NCI-H82 treated with DMSO at 0.1 percent for 48 hours (cell line): ENCODE measurements around the gene XKR8.

Experiments used
- DNase-seq: peaks from one replicate; lab custom pipeline; 2025; ENCODE audit not compliant: unreplicated experiment; lab: John Stamatoyannopoulos, UW

Gene XKR8

GRCh38 chr1:27955076-27955475 lies 4.7 kb upstream of the XKR8 start:
- DNase-seq = no peak

DNA sequence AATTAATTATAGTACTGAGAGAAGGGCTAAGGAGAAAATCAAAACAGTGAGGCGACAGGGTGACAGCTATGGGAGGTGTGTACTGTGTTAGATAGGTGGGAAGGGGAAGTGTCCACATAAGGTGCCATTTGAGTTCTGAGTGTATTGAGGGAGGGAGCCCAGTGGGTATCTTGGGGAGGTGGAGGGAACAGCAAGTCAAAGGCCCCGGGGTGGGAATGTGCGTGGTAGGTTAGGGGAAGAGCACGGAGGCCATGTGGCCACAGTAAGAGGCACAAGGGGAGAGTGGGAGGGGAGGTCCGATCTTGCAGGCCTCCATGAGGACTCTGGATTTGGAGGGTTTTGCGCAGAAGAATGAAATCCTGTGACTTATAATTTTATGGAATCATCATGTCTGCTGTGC lies 3.0 kb upstream of the XKR8 start:
- no peak for DNase-seq

- no peak for DNase-seq
Measured at GRCh38 chr1:27957655-27958054, 2.1 kb upstream of the XKR8 start.

- no peak for DNase-seq
Measured at GRCh38 chr1:27958513-27958912, 1.3 kb upstream of the XKR8 start.

DNA sequence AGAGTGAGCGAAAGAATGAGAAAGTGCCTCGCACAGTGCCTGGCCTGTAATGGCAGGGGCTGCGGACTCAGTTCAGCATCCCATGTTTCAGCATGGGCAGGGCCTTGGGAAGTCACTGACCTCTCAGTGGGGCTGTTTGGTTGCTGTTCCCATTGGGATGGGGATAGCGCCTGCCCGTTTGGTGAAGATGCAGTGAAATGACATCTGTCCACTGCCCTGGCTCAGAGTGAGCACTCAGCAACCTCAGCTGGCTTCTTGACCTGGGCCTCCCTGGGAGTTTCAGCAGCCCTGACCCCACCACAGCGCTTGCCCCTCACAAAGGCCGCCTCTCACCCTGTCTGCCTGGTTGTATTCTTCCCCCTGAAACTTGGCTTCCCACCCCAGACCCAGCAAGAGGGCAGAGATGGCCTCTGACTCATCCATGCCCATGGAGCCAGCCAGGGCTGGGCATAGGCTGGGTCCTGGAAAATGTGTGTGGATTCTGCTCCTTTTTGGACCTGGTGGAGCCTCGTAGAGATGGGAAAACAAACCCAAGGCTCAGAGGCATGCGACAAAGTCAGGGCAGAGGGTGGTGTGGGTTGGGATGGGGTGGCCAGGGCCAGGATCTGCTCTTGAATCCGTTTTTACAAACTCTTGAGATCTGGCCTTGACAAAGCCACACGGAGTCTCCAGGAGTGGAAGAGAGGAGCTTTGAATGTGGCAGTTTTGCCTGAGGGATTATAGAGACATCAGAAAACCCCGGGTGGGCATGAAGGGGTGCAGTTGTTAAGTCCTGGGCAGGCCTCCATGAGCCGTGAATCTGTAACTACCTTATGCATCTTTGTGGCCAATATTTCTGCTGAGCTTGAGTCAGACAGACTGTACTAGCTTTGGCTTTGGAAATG lies 1.2 kb downstream of the XKR8 start:
- DNase-seq = no peak

- no peak for DNase-seq
Measured at GRCh38 chr1:27961646-27962221, 2.0 kb downstream of the XKR8 start.

- DNase-seq = no peak
Measured at GRCh38 chr1:27963393-27963792, 3.6 kb downstream of the XKR8 start.

GRCh38 chr1:27966402-27967105 lies 6.8 kb downstream of the XKR8 start:
- no peak for DNase-seq

DNA sequence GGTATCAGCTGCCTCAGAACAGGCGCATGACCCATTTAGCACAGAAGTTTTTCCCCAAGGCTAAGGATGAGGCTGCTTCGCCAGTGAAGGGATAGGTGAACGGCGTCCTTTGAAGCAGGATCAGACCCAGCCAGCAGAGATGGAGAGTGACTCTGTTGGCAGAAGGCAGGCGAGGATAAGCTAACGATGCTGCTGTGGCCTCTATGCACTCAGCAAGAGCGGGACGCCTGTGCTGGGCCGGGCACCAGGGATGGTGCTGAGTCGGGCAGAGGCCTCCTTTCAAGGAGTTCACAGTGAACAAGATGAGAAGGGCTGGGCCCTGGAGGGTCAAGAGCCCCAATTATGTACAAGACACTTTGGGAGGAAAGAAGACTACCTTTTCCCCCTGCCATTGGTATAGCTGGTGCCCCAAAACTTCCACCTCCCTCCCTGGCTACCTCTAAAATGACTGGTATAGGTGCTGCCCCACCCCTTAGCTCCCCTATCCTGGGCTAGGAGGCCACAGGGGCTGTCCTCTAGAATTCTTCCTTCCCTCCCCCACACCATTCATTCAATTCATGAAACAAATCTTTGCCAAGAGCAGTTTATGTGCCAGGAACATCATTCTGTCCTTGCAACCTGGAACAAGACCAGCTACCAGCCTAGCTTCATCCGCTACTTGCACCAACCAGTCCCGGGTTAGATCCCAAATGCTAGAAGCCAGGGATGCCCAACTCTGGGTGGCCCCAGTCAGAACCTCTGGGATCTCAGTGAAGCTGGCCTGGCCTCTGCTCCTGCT lies 7.5 kb downstream of the XKR8 start:
- DNase-seq = no peak

DNA sequence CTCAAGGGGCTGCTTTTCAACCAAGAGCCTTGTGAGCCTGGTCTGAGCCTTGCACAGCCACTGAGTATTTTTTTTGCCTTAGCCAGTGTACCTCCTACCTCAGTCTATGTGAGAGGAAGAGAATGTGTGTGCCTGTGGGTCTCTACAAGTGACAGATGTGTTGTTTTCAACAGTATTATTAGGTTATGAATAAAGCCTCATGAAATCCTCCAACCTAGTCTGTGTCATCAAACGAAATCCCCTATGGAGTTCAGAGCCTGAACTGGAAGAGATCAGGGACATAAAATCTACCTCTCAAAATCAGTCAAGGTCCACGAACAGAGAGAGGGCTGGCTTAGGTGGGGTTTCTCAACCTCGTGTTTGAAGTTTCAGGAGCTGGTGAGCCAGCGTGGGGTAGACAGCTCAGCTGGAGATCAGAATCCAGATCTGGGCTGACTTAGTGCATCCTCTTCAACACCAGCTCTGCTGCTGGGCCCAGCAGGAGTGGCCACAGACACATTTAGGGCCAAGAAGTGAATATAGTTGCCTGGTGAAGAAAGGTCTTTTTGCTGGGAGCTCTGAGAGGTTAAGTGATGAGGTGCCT lies 8.2 kb downstream of the XKR8 start:
- DNase-seq = no peak

GRCh38 chr1:27968692-27969091 lies 8.9 kb downstream of the XKR8 start:
- DNase-seq = no peak

GRCh38 chr1:27970401-27970800 lies 10.6 kb downstream of the XKR8 start:
- no peak for DNase-seq

- DNase-seq = no peak
Measured at GRCh38 chr1:27971674-27972073, 11.9 kb downstream of the XKR8 start.

DNA sequence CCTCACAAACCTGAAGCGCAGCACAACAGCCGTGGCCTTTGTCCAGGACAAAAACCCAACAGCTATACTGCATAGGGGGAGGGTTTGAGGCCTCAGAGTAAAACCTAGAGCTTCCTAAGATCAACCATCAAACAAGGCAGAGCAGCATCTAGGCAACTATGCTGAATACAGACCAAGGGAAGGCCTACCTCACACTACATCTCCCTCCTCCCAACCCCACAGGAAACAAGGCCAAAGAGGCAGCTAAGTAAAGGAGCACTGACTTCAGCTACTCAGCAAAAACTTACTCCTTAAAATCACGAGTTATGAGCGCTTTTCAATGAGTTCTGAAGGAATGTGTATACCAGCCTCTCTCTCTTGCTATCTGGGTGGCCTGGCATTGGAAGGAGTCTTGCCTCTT lies 12.4 kb downstream of the XKR8 start:
- DNase-seq = no peak

- DNase-seq = no peak
Measured at GRCh38 chr1:27973771-27974416, 14.1 kb downstream of the XKR8 start.

DNA sequence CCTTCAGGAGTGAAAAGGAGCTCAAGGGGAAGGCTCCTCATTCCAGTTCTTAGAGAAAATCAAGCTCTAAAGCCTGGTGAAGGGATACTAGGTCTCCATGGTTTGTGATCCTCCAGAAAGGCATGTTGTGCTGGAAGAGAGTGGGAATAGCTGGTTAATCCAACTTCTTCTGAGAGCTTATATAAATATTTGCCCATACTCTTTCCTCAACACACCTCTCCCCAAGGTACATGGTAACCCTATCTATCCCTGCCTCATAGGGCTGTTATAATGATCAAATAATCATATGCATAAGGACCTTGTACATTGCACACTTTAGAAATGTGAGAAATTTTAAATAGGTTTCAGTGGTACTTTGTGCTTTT lies 14.6 kb downstream of the XKR8 start:
- DNase-seq = no peak

GRCh38 chr1:27979151-27979858 lies 19.5 kb downstream of the XKR8 start:
- peak; percentile 54 for DNase-seq

DNA sequence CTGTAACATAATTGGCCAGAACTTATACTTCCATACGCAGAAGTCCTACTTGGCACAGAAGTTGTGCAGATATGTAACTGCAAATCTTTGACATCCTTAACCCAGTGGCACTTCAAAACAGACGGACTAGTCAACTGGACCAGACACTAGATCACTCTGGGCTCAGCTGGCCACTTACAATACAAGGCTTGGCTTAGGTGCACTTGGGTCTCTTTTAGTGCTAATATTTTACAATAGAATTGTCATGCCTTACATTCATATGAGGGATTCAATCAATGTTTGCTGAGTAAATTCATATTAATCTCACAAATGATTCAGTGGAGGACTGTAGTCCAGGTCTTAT lies 20.1 kb downstream of the XKR8 start:
- DNase-seq = no peak

GRCh38 chr1:27980216-27980845 lies 20.6 kb downstream of the XKR8 start:
- DNase-seq = no peak

GRCh38 chr1:27981145-27981544 lies 21.4 kb downstream of the XKR8 start:
- no peak for DNase-seq
